GM21390 (cell line): ENCODE measurements around the gene ATXN7L2.
A peak's percentile ranks its signal among the peaks of the same experiment; 100 is the strongest.

ENCODE experiments used
- ATAC-seq: cut with Tn5 transposase; IDR thresholded peaks from one replicate; pipeline ENCODE4 v1.9.1; 2021; ENCODE audit not compliant: unreplicated experiment

ATXN7L2 gene

GRCh38 chr1:109498161-109498801 is 14.6 kb downstream of the ATXN7L2 start:
- no peak for ATAC-seq

GRCh38 chr1:109499081-109499480 is 15.4 kb downstream of the ATXN7L2 start:
- ATAC-seq: no peak

- no peak for ATAC-seq
Observed at GRCh38 chr1:109499661-109500536, 16.2 kb downstream of the ATXN7L2 start.

GRCh38 chr1:109500941-109501381 is 17.3 kb downstream of the ATXN7L2 start:
- ATAC-seq: no peak

- ATAC-seq: no peak
Observed at GRCh38 chr1:109501644-109502363, 18.1 kb downstream of the ATXN7L2 start.

GRCh38 chr1:109502364-109502851 is 18.7 kb downstream of the ATXN7L2 start:
- no peak for ATAC-seq

- no peak for ATAC-seq
Observed at GRCh38 chr1:109503935-109504334, 20.2 kb downstream of the ATXN7L2 start.

GRCh38 chr1:109504974-109505373 is 21.3 kb downstream of the ATXN7L2 start:
- no peak for ATAC-seq

- no peak for ATAC-seq
Observed at GRCh38 chr1:109508001-109508872, 24.5 kb downstream of the ATXN7L2 start.

GRCh38 chr1:109508873-109509175 is 25.1 kb downstream of the ATXN7L2 start:
- ATAC-seq: no peak

- ATAC-seq: peak; percentile 59
Observed at GRCh38 chr1:109509176-109510134, 25.8 kb downstream of the ATXN7L2 start, which contains the start of gene AMIGO1. Gene AMIGO1, minus strand, starts transcription at chr1:109509727. Its CDS starts 815 bp downstream, at chr1:109508912.

- ATAC-seq: no peak
Observed at GRCh38 chr1:109513110-109513710, 29.5 kb downstream of the ATXN7L2 start.

GRCh38 chr1:109514846-109515245 is 31.1 kb downstream of the ATXN7L2 start:
- no peak for ATAC-seq

- ATAC-seq: no peak
Observed at GRCh38 chr1:109516872-109517271, 33.2 kb downstream of the ATXN7L2 start.

- no peak for ATAC-seq
Observed at GRCh38 chr1:109517337-109517736, 33.6 kb downstream of the ATXN7L2 start.

GRCh38 chr1:109521002-109521951 is 37.6 kb downstream of the ATXN7L2 start:
- no peak for ATAC-seq

GRCh38 chr1:109522026-109522425 is 38.3 kb downstream of the ATXN7L2 start:
- ATAC-seq: no peak

GRCh38 chr1:109523706-109524105 is 40.0 kb downstream of the ATXN7L2 start:
- no peak for ATAC-seq
